Hematopoietic multipotent progenitor cell (in vitro differentiated cells): ENCODE data around the gene TPH2. TPM values are rescaled to one million over a fixed set of nuclear protein-coding genes. Genes with fewer than 3 reads are reported as not detected.
A peak's percentile ranks its signal among the peaks of the same experiment; 100 is the strongest.

Experiments
- DNase-seq, 3 donors: peaks; one replicate each; pipeline ENCODE4 v3.0.0-alpha.2; 2011 to 2015; ENCODE audit warnings: low read depth in 2 of 3, low spot score in 2 of 3
- total RNA-seq: library from RNA; depleted of rRNA; stranded (reverse); fragments of >200 nt; gene quantifications from one replicate; pipeline ENCODE4 v1.2.3, GENCODE V29; 2012

Gene TPH2
- total RNA-seq, 1 donor: not detected

- no peak for DNase-seq
Observed at GRCh38 chr12:71958457-71958856, 19.8 kb downstream of the TPH2 start.

GRCh38 chr12:71958993-71959578, 20.4 kb downstream of the TPH2 start:
- no peak for DNase-seq

DNA sequence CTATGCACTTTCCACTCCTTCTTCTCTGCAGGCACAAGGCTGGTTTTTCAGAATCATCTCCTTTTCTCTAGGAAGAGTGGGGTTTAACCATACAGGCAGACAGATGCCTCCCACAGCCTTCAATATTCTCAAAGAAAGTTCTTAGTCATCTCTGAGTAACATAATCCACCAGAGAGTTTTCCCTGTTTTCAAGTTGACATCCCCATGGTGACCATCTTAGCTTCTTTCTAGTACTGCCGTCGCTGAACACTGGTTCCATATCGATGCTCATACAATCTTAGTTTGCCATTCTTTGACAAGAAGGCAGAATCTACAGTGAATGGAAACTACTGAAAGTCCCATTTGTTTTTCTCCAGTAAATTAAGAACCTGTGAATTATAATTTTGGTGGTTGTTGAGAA, 28.6 kb downstream of the TPH2 start:
- no peak for DNase-seq

DNA sequence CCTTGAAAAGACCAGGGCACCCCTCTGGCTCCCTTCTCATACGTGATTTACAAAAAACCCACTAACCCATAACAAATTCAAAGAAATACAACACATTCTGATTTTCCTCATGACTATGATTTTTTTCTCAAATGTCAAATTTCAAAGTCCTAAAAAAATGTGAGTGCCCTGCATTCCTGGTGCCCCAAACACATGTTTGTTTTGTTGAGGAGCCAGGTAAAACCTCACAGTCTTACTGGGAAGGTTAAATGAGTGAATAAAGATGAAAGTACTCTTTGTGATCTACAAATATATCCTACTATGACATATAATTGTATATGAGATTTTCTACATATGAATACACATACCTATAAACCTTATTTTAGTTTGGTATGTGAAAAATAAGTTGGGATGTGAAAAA, 30.7 kb downstream of the TPH2 start:
- no peak for DNase-seq

GRCh38 chr12:71970031-71970430, 31.4 kb downstream of the TPH2 start:
- DNase-seq: no peak

GRCh38 chr12:71972441-71973074, 33.9 kb downstream of the TPH2 start:
- no peak for DNase-seq

GRCh38 chr12:71973687-71974086, 35.0 kb downstream of the TPH2 start:
- no peak for DNase-seq

DNA sequence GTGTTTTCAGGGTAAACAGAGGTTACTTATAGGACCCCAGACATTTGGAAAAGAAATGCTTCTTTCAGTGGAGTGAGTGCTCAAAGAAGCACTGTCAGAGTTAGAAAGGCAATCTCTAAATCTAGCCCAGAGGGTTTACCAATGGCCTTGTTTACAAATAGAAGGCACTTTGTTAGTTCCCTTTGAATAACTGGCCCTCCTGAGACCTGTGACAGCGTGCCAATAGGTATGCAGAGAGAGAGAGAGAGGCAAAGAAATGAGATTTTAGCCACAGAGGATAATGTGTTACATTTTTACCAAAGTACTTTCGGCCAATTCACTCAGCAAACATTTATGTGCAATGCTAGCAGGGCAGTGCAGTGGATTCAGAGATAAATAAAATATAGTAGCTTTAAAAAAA, 41.9 kb downstream of the TPH2 start:
- no peak for DNase-seq

DNA sequence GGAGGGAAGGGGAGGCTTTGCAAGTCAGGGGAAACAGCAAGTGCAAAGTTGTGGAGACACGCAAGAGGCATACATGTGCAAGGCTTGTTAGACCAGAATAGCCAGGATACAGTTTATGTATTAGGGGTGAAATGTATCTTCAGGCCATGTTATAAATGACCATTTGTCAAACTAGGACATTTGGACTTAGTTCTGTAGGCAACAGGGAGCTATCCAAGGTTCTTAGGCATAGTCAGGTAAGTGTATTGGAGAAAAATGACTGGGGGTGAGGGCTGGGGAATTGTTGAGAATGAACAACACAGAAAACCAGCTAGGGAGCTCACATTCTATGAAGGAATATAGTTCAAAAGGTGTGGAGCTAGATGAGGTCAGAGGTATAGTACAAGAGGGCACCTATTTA, 42.5 kb downstream of the TPH2 start:
- DNase-seq: no peak

DNA sequence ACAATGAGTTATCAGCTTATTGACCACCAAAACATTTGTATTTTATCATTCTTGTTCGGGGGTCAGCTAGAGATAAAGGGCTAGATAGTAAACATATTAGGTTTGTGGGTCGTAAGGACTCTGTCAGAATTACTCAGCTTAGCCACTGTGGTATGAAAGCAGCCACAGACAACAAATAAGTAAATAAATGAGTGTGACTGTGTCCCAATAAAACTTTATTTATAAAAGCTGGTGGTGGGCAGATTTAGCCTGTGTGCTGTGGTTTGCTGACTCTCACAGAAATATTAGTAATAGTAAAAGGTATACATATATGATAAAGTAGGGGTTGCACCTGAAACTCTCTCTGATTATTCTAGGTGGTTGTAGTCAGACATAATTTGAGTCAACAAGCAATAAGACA, 56.1 kb downstream of the TPH2 start:
- no peak for DNase-seq

- no peak for DNase-seq
Observed at GRCh38 chr12:71999795-72000194, 61.1 kb downstream of the TPH2 start.

DNA sequence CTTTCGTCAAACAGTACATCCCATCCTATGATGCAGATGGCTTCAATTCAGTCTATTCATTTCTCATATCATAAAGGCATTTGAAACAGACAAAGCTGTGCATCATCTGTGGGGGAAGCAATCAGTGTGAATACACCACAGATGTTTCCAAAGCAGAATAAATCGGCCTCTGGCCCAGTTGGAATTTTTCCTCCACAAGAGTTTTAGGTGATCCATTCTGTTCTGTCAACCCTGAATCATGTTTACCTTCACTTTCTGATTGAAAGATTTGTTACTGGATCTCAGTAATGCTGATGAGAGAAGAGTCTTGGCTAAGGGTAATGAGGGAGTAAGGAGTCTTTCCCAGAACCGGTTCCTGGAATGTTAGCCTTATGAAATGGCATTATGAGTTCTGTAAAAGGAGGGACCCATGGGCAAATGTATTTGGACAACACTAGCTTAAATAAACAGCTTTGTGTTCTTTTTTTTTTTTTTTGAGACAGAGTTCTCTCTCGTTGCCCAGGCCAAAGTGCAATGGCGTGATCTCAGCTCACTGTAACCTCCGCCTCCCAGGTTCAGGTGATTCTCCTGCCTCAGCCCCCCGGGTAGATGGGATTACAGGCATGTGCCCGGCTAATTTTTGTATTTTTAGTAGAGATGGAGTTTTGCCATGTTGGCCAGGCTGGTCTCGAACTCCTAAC, 62.5 kb downstream of the TPH2 start:
- no peak for DNase-seq

DNA sequence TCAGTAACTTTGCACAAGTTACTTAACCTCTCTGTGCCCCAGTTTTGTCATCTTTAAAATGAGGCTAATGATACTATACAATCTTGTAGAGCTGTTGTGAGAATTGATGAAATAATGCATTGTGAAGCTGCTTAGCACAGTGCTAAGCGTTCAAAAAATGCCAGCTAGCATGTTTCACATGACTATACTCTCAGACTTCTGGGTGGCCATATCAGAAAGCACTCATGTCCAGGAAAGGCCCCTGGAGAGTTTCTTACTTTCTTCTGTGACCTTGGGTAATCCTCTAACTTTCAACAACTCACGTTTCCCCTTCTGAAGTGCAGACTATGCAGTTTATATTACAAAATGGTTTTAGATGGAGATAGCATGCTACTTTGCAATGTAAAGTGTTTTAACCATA, 68.1 kb downstream of the TPH2 start:
- DNase-seq: no peak

- no peak for DNase-seq
Observed at GRCh38 chr12:72010356-72010755, 71.7 kb downstream of the TPH2 start.

DNA sequence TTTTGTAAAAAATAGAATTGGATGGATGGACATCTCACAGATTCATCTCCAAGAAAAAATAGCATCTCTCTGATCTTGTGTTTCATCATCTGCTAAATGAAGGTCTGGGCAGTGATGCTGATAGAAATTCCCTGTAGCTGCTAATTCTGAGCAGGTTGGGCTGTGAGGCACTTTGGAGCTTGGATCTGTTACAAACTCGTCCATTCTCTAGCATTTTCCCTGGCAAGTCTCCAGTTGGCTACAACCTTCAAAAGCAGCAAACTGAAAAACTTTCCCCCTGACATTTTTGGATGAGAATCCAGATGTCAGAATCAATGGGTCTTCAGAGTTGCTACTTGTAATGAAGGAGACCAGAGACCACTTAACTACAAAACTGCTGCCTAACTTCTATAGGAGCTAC, 72.7 kb downstream of the TPH2 start:
- DNase-seq: no peak

- no peak for DNase-seq
Observed at GRCh38 chr12:72012874-72013273, 74.2 kb downstream of the TPH2 start.

DNA sequence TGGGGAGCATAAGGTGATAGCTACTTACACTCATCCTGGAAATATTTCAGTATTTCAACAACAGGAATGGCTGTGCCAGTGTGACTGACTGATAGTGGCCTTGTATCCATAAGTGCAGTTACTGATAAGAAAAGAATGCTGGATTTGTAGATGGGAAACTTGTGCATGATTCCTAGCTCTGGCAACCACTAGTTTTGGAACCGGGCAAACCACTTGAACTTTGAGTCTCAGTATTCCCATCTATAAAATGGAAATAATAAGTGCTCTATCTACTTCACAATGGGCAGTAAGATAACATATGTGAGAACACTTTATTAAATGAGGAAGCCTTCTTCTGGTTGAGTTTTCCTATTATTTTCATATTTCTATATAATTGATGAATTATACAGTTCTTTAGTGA, 77.2 kb downstream of the TPH2 start:
- no peak for DNase-seq

- peak; percentile 31 to 68 (median 51) for DNase-seq
Observed at GRCh38 chr12:72017054-72017651, 78.5 kb downstream of the TPH2 start.

GRCh38 chr12:72018036-72018435, 79.4 kb downstream of the TPH2 start:
- no peak for DNase-seq

GRCh38 chr12:72024613-72025012, 86.0 kb downstream of the TPH2 start:
- DNase-seq: no peak

DNA sequence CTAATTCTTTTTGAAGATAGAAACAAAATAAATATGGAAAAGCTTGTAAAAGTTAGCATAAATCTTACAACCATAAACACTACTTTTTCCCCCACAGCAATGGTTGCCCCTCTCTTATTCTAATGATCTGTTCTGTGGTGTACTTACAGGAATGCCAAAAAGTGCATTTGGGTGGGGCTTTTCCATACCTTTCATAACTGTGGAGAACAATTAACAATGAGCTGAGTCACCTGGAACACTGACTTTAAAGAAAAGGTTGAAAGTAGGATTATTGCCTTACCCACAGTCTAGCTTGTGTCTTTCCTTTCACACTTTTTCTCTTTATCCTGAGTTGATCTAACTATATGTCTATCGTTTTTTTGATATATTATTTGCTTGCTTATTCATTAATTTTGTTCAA, 86.9 kb downstream of the TPH2 start:
- no peak for DNase-seq

DNA sequence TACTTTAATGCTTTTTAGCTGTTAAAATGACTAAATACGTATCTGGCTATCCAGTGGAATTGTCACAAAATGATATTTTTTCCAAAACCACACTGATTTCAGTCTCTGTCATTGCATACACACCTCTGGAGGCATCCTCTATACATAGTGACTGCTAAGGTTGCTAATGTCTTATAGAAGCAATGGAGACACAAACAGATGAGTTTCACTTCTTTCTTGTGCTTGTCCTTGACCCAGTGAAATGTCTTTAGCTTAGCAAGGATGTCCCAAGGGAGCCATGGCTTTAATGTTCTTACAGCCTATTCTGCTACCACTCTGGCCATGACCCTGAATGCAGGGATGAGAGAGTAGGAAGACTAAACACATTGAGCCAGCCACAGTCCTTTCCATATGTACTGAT, 90.3 kb downstream of the TPH2 start:
- DNase-seq: no peak
